Measurements from ENCODE around the gene FBLN2. TPM values are rescaled to one million over a fixed set of nuclear protein-coding genes. Genes with fewer than 3 reads are reported as not detected.
"Not testable (repeated sequence)": the region's sequence is repeated elsewhere in the genome, so short reads cannot be mapped to it uniquely, and the experiment has no call there.

FBLN2 gene
- total RNA-seq, result 0.91 and 2.4 TPM in 2 replicates
- 0.43 TPM for polyA plus RNA-seq (2012)

GRCh38 chr3:13548696-13549622 lies at the start of gene FBLN2:
Gene FBLN2 (plus strand): TSS chr3:13549125. CDS start chr3:13570356, 21,231 bp downstream.
- no peak for DNase-seq (ENCODE audit: low read depth)

GRCh38 chr3:13499246-13499645 lies 49.7 kb upstream of the FBLN2 start:
- not testable (repeated sequence) for DNase-seq (ENCODE audit: low read depth)

GRCh38 chr3:13500133-13500885 lies 48.6 kb upstream of the FBLN2 start:
- no peak for DNase-seq (ENCODE audit: low read depth)

GRCh38 chr3:13501056-13501455 lies 47.9 kb upstream of the FBLN2 start:
- DNase-seq (ENCODE audit: low read depth), result no peak

GRCh38 chr3:13501521-13501920 lies 47.4 kb upstream of the FBLN2 start:
- DNase-seq (ENCODE audit: low read depth), result no peak

- no peak for DNase-seq (ENCODE audit: low read depth)
Observed at GRCh38 chr3:13501958-13502790, 46.8 kb upstream of the FBLN2 start.

- no peak for DNase-seq (ENCODE audit: low read depth)
Observed at GRCh38 chr3:13502791-13503060, 46.2 kb upstream of the FBLN2 start.

GRCh38 chr3:13504161-13504831 lies 44.6 kb upstream of the FBLN2 start:
- DNase-seq (ENCODE audit: low read depth), result no peak

- DNase-seq (ENCODE audit: low read depth), result no peak
Observed at GRCh38 chr3:13505147-13506130, 43.5 kb upstream of the FBLN2 start.

GRCh38 chr3:13506239-13506638 lies 42.7 kb upstream of the FBLN2 start:
- DNase-seq (ENCODE audit: low read depth), result no peak

- no peak for DNase-seq (ENCODE audit: low read depth)
Observed at GRCh38 chr3:13506680-13507079, 42.2 kb upstream of the FBLN2 start.

- no peak for DNase-seq (ENCODE audit: low read depth)
Observed at GRCh38 chr3:13507247-13507569, 41.7 kb upstream of the FBLN2 start.

- no peak for DNase-seq (ENCODE audit: low read depth)
Observed at GRCh38 chr3:13507570-13508339, 41.2 kb upstream of the FBLN2 start.

- no peak for DNase-seq (ENCODE audit: low read depth)
Observed at GRCh38 chr3:13508496-13508895, 40.4 kb upstream of the FBLN2 start.

- DNase-seq (ENCODE audit: low read depth), result no peak
Observed at GRCh38 chr3:13509059-13509815, 39.7 kb upstream of the FBLN2 start.

- no peak for DNase-seq (ENCODE audit: low read depth)
Observed at GRCh38 chr3:13509816-13510192, 39.1 kb upstream of the FBLN2 start.

- DNase-seq (ENCODE audit: low read depth), result no peak
Observed at GRCh38 chr3:13512451-13512850, 36.5 kb upstream of the FBLN2 start.
